Progenitor cell of endocrine pancreas (in vitro differentiated cells): ENCODE data around the gene KCNC1. TPM values are rescaled to one million over a fixed set of nuclear protein-coding genes. Genes with fewer than 3 reads are reported as not detected.
A peak's percentile ranks its signal among the peaks of the same experiment; 100 is the strongest.

ENCODE experiments used
- DNase-seq: peaks from one replicate; pipeline ENCODE4 v3.0.0; 2021; ENCODE audit warnings: low spot score; ENCODE audit not compliant: unreplicated experiment
- H3K27ac Mint-ChIP-seq: 2 replicates; pipeline ENCODE4 v1.8.0; 2021; ENCODE audit warnings: mild to moderate bottlenecking, moderate library complexity, mixed read lengths
- H3K27me3 Mint-ChIP-seq: 2 replicates; pipeline ENCODE4 v1.8.0; 2021; ENCODE audit warnings: mixed read lengths
- H3K36me3 Mint-ChIP-seq: 2 replicates; pipeline ENCODE4 v1.8.0; 2022; ENCODE audit warnings: mixed read lengths; ENCODE audit not compliant: insufficient read depth
- H3K4me1 Mint-ChIP-seq: 2 replicates; pipeline ENCODE4 v1.8.0; 2021; ENCODE audit warnings: low read depth, mixed read lengths
- H3K4me3 Mint-ChIP-seq: 2 replicates; pipeline ENCODE4 v1.8.0; 2021; ENCODE audit warnings: low read depth, mild to moderate bottlenecking, moderate library complexity, mixed read lengths
- H3K9me3 Mint-ChIP-seq: 2 replicates; pipeline ENCODE4 v1.8.0; 2021; ENCODE audit warnings: low read depth, mixed read lengths
- CTCF ChIP-seq: fragments of 200-600 bp; sonication (generic); IDR thresholded peaks from one replicate; pipeline ENCODE4 v1.5.0; 2021; ENCODE audit warnings: antibody characterized with exemption, mild to moderate bottlenecking; ENCODE audit not compliant: unreplicated experiment
- total RNA-seq: library from RNA; stranded (reverse); gene quantifications from 2 replicates; pipeline ENCODE4 v1.2.1, GENCODE V29; 2021

The KCNC1 gene
- total RNA-seq, 1 donor from 2014 or later = 0.67 TPM

GRCh38 chr11:17760102-17761029, 25.8 kb downstream of the KCNC1 start:
- TF ChIP-seq CTCF = peak; percentile 79
- Mint-ChIP-seq H3K27ac (no peak overlapping the region), H3K4me1 (no peaks in the 10 kb centered on the region), H3K9me3 (no peaks in the 10 kb centered on the region), H3K36me3 (no peaks in the 10 kb centered on the region), H3K27me3 (peaks cover 42% of the 10 kb centered on the region), H3K4me3 (no peak overlapping the region)
- peak; percentile 57 for DNase-seq

GRCh38 chr11:17762309-17762974, 27.9 kb downstream of the KCNC1 start:
- no peak for DNase-seq
- Mint-ChIP-seq H3K4me1 (no peaks in the 10 kb centered on the region), H3K27me3 (peaks cover 26% of the 10 kb centered on the region), H3K36me3 (no peaks in the 10 kb centered on the region), H3K4me3 (no peak overlapping the region), H3K9me3 (no peaks in the 10 kb centered on the region), H3K27ac (no peak overlapping the region)
- TF ChIP-seq CTCF = no peak

GRCh38 chr11:17763244-17763643, 28.7 kb downstream of the KCNC1 start:
- Mint-ChIP-seq H3K27me3 (peaks cover 27% of the 10 kb centered on the region), H3K9me3 (no peaks in the 10 kb centered on the region), H3K4me3 (no peak overlapping the region), H3K36me3 (no peaks in the 10 kb centered on the region), H3K4me1 (no peaks in the 10 kb centered on the region), H3K27ac (no peak overlapping the region)
- no peak for DNase-seq
- TF ChIP-seq CTCF = no peak

- Mint-ChIP-seq H3K27ac (no peak overlapping the region), H3K9me3 (no peaks in the 10 kb centered on the region), H3K27me3 (peaks cover 25% of the 10 kb centered on the region), H3K4me3 (no peak overlapping the region), H3K4me1 (no peaks in the 10 kb centered on the region), H3K36me3 (no peaks in the 10 kb centered on the region)
- no peak for DNase-seq
- TF ChIP-seq CTCF = no peak
Observed at GRCh38 chr11:17763703-17764102, 29.1 kb downstream of the KCNC1 start.

- TF ChIP-seq CTCF = no peak
- H3K27ac Mint-ChIP-seq = no peak overlapping the region
- no peak for DNase-seq
- H3K4me1 Mint-ChIP-seq = no peaks in the 10 kb centered on the region
- no peaks in the 10 kb centered on the region for H3K36me3 Mint-ChIP-seq
- no peaks in the 10 kb centered on the region for H3K9me3 Mint-ChIP-seq
- peaks cover 21% of the 10 kb centered on the region for H3K27me3 Mint-ChIP-seq
- no peak overlapping the region for H3K4me3 Mint-ChIP-seq
Observed at GRCh38 chr11:17764446-17765218, 30.1 kb downstream of the KCNC1 start.
